A549 (cell line): ENCODE data around the gene COL17A1. TPM values are rescaled to one million over a fixed set of nuclear protein-coding genes. Genes with fewer than 3 reads are reported as not detected.

Source experiments
- ATAC-seq, 2 experiments: fragments of 200-7000 bp in 1 of 2; fragments of >200 bp in 1 of 2; cut with Nextera tagmentation in 1 of 2; cut with Tn5 transposase in 1 of 2; 3 replicates each; pipeline versions ENCODE4 v1.8.0 to v1.9.1; 2018 to 2020; ENCODE audit warnings: mild to moderate bottlenecking in 1 of 2, moderate library complexity in 1 of 2
- CTCF ChIA-PET: fragments of 300-600 bp; sonication (Branson Sonifier 250); formaldehyde crosslinking; extraction: SDS; loops from one replicate; lab custom pipeline; 2021; ENCODE audit warnings: antibody characterized with exemption, inconsistent platforms; lab: Yijun Ruan, JAX
- POLR2A ChIA-PET: fragments of 350-600 bp; formaldehyde crosslinking; extraction: SDS; loops from one replicate; lab custom pipeline; 2021; ENCODE audit warnings: antibody characterized with exemption, inconsistent platforms; lab: Yijun Ruan, JAX
- DNase-seq, 2 experiments: peaks; one replicate each; pipeline versions ENCODE4 v3.0.0 to v3.0.0-alpha.2; 2011 to 2016; ENCODE audit warnings: low read depth in 1 of 2, low spot score in 1 of 2
- FAIRE-seq: peaks from 2 replicates; lab custom pipeline; 2011; peaks lifted over from hg19 to GRCh38; lab: Jason Lieb, UNC
- H3K27ac ChIP-seq, 2 experiments: fragments of >200 bp; sonication (Bioruptor Twin); formaldehyde crosslinking; 3 replicates each; pipeline ENCODE4 v1.5.1; 2016 to 2017
- H3K4me1 ChIP-seq: fragments of >200 bp; sonication (Bioruptor Twin); formaldehyde crosslinking; 3 replicates; pipeline ENCODE4 v1.6.1; 2016
- H3K4me2 ChIP-seq: fragments of >200 bp; sonication (Bioruptor Twin); formaldehyde crosslinking; 3 replicates; pipeline ENCODE4 v1.6.1; 2016
- H3K4me3 ChIP-seq: fragments of >200 bp; sonication (Bioruptor Twin); formaldehyde crosslinking; 3 replicates; pipeline ENCODE4 v1.5.1; 2016
- H3K9me3 ChIP-seq: fragments of >200 bp; sonication (Bioruptor Twin); formaldehyde crosslinking; 3 replicates; pipeline ENCODE4 v1.6.1; 2016
- CEBPB ChIP-seq, 2 experiments: fragments of >200 bp in 1 of 2; sonication (Bioruptor Twin) in 1 of 2; formaldehyde crosslinking in 1 of 2; IDR thresholded peaks; 2 replicates each; pipeline ENCODE4 v1.6.1; 2012 to 2016
- FOSL2 ChIP-seq, 2 experiments: fragments of 450-650 bp in 1 of 2; fragments of >200 bp in 1 of 2; sonication (Bioruptor Twin) in 1 of 2; formaldehyde crosslinking; IDR thresholded peaks; 2 replicates each; pipeline versions ENCODE4 v1.5.0 to v1.6.1; 2016 to 2020; ENCODE audit warnings: mild to moderate bottlenecking in 1 of 2, moderate library complexity in 1 of 2
- HOXB5 ChIP-seq: fragments of 250-450 bp; sonication (Bioruptor Pico); IDR thresholded peaks from 2 replicates; pipeline ENCODE4 v1.5.0; 2020; ENCODE audit warnings: mild to moderate bottlenecking, moderate library complexity
- JUN ChIP-seq, 2 experiments: fragments of >200 bp; sonication (Bioruptor Twin); formaldehyde crosslinking; IDR thresholded peaks; 2 replicates in 1 of 2; 3 replicates in 1 of 2; pipeline ENCODE4 v1.6.1; 2016 to 2017
- JUNB ChIP-seq: fragments of >200 bp; sonication (Bioruptor Twin); formaldehyde crosslinking; IDR thresholded peaks from 2 replicates; pipeline ENCODE4 v1.6.1; 2016
- MAZ ChIP-seq: fragments of 150-350 bp; IDR thresholded peaks from 2 replicates; pipeline ENCODE4 v1.6.1; 2014; ENCODE audit warnings: antibody characterized with exemption, low read depth, low read length, borderline replicate concordance
- RCOR1 ChIP-seq: fragments of 150-350 bp; IDR thresholded peaks from 2 replicates; pipeline ENCODE4 v1.6.1; 2014; ENCODE audit warnings: antibody characterized with exemption, low read length, low read depth
- TP53 ChIP-seq: fragments of 250-450 bp; sonication (Bioruptor Pico); IDR thresholded peaks from 2 replicates; pipeline ENCODE4 v1.5.0; 2021; ENCODE audit warnings: mild to moderate bottlenecking, moderate library complexity
- WGBS: methylation state at CpG from one replicate; pipeline ENCODE4 v1.1.6; 2017; ENCODE audit errors: missing lambda C conversion rate; 5-methylcytosine and 5-hydroxymethylcytosine counted together
- polyA plus RNA-seq, 4 experiments: library from polyadenylated mRNA; depleted of rRNA in 3 of 4; stranded (reverse); fragments of >200 nt; fragmentation: RNase III in 1 of 4; extraction: RNeasy Plus Mini Kit Qiagen cat#74134 plus additional on column Dnase treatment in 1 of 4; gene quantifications; 2 replicates in 3 of 4; 3 replicates in 1 of 4; pipeline ENCODE4 v1.2.3, GENCODE V29; 2011 to 2017
- TF ChIP-seq, protein P1 (sequence below): fragments of 200-600 bp; sonication (generic); IDR thresholded peaks from 2 replicates; pipeline ENCODE4 v1.6.1; 2016; ENCODE audit warnings: antibody characterized with exemption, mild to moderate bottlenecking, moderate library complexity
- TF ChIP-seq, protein P2 (sequence below): IDR thresholded peaks from 2 replicates; pipeline ENCODE4 v1.6.1; 2012
- TF ChIP-seq, protein P3 (sequence below): fragments of 250-450 bp; sonication (Bioruptor Pico); IDR thresholded peaks from 2 replicates; pipeline ENCODE4 v1.5.0; 2021; ENCODE audit warnings: mild to moderate bottlenecking, moderate library complexity, borderline replicate concordance
- TF ChIP-seq, protein P4 (sequence below): IDR thresholded peaks from 2 replicates; pipeline ENCODE4 v1.6.1; 2012; ENCODE audit warnings: low read depth, borderline replicate concordance

The COL17A1 gene
- polyA plus RNA-seq, 2 of the 4 experiments (the other 2 are of a cell fraction): 1.3 to 1.6 TPM

DNA sequence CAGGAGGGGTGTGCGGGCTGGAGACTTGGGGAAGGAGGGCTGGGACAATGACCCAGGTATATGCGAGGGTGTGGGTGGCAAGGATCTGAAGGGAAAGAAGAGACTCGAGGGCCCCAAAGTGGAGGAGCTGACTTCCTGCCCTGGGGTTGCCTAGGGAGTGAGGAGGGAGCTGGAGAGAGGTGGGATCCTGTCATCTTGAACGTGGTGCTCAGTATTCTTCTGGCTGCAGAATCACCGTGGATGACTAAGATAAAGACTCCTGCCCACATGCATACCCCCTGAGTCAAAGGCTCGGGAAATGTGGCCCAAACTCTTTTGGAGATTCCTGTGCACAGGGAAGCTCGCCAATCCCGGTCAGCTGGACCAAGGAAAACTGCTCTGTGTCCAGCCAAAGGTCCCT is 31.2 kb downstream of the COL17A1 start:
- ChIA-PET CTCF (interaction anchor here (1.0 to 12.0 kb wide), 4 partner anchors 8 to 69 kb away, joined by 3 to 114 read pairs (median 16); partner anchors contain the start of gene SFR1), POLR2A (interaction anchor here (4.5 kb wide), 1 partner anchor 68 kb away, joined by 29 read pairs; the partner anchor contains the start of gene SFR1)
- ATAC-seq (peak; percentile 72 to 74), DNase-seq (peak; percentile 36 to 54), FAIRE-seq (no peak)
- no peak overlapping the region for H3K4me3 ChIP-seq
- H3K4me1 ChIP-seq: peaks cover 61% of the 10 kb centered on the region
- WGBS: 36% methylated on average over 7 of the region's 8 CpGs
- peak overlapping the region; percentile 63 to 79 for H3K27ac ChIP-seq
- peak overlapping the region; percentile 39 for H3K4me2 ChIP-seq
- TF ChIP-seq HOXB5 (no peak), RCOR1 (no peak), JUNB (no peak), FOSL2 (IDR thresholded peaks at IDR 0.05) (peak; percentile 41; the same call in 1 of the 2 replicates), FOSL2 (CRISPR knock-in tag; IDR thresholded peaks at IDR 0.05) (peak; percentile 37; the same call in 1 of the 2 replicates)
- TF ChIP-seq, protein P1, sequence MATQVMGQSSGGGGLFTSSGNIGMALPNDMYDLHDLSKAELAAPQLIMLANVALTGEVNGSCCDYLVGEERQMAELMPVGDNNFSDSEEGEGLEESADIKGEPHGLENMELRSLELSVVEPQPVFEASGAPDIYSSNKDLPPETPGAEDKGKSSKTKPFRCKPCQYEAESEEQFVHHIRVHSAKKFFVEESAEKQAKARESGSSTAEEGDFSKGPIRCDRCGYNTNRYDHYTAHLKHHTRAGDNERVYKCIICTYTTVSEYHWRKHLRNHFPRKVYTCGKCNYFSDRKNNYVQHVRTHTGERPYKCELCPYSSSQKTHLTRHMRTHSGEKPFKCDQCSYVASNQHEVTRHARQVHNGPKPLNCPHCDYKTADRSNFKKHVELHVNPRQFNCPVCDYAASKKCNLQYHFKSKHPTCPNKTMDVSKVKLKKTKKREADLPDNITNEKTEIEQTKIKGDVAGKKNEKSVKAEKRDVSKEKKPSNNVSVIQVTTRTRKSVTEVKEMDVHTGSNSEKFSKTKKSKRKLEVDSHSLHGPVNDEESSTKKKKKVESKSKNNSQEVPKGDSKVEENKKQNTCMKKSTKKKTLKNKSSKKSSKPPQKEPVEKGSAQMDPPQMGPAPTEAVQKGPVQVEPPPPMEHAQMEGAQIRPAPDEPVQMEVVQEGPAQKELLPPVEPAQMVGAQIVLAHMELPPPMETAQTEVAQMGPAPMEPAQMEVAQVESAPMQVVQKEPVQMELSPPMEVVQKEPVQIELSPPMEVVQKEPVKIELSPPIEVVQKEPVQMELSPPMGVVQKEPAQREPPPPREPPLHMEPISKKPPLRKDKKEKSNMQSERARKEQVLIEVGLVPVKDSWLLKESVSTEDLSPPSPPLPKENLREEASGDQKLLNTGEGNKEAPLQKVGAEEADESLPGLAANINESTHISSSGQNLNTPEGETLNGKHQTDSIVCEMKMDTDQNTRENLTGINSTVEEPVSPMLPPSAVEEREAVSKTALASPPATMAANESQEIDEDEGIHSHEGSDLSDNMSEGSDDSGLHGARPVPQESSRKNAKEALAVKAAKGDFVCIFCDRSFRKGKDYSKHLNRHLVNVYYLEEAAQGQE: no peak
- TF ChIP-seq, protein P2, sequence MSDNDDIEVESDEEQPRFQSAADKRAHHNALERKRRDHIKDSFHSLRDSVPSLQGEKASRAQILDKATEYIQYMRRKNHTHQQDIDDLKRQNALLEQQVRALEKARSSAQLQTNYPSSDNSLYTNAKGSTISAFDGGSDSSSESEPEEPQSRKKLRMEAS: peak; percentile 58
- no peaks in the 10 kb centered on the region for H3K9me3 ChIP-seq

DNA sequence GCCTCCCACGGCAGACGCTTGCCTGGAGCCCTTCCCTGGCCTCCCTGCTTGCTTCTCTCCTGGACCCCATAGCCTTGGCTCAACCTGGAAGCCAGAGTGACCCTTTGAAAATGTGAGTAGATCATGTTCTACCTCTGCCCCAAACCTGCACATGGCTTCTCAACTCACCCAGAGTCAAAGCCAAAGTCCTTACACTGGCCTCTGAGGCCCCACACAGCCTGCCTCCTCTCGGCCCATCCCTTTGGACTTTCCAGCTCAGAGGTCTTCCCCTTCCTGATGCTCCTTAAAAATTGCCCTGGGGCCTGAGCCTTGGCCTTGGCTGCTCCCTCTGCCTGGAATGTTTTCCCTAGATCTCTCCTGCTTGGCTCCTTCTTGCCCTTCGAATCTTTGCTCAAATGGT is 32.5 kb downstream of the COL17A1 start:
- Histone ChIP-seq H3K27ac (peak overlapping the region; percentile 63 to 79), H3K4me1 (peaks cover 65% of the 10 kb centered on the region), H3K9me3 (no peaks in the 10 kb centered on the region), H3K4me3 (no peak overlapping the region), H3K4me2 (peak overlapping the region; percentile 4; the same call in 1 of the 3 replicates)
- ATAC-seq (no peak), FAIRE-seq (no peak), DNase-seq (no peak)
- POLR2A ChIA-PET: interaction anchor here (4.5 kb wide), 1 partner anchor 69 kb away, joined by 29 read pairs; the partner anchor contains the start of gene SFR1
- TF ChIP-seq RCOR1 (no peak), MAZ (no peak), TP53 (no peak), JUN (IDR thresholded peaks at IDR 0.05) (no peak)
- TF ChIP-seq, protein P3, sequence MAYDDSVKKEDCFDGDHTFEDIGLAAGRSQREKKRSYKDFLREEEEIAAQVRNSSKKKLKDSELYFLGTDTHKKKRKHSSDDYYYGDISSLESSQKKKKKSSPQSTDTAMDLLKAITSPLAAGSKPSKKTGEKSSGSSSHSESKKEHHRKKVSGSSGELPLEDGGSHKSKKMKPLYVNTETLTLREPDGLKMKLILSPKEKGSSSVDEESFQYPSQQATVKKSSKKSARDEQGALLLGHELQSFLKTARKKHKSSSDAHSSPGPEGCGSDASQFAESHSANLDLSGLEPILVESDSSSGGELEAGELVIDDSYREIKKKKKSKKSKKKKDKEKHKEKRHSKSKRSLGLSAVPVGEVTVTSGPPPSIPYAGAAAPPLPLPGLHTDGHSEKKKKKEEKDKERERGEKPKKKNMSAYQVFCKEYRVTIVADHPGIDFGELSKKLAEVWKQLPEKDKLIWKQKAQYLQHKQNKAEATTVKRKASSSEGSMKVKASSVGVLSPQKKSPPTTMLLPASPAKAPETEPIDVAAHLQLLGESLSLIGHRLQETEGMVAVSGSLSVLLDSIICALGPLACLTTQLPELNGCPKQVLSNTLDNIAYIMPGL (CRISPR knock-in tag): no peak
- TF ChIP-seq, protein P4, sequence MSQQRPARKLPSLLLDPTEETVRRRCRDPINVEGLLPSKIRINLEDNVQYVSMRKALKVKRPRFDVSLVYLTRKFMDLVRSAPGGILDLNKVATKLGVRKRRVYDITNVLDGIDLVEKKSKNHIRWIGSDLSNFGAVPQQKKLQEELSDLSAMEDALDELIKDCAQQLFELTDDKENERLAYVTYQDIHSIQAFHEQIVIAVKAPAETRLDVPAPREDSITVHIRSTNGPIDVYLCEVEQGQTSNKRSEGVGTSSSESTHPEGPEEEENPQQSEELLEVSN: no peak
- CTCF ChIA-PET: interaction anchor here (1.0 to 12.0 kb wide), 4 partner anchors 8 to 157 kb away, joined by 3 to 114 read pairs (median 4); partner anchors contain the start of gene SFR1
- WGBS: 89% methylated on average over 4 of the region's 4 CpGs

DNA sequence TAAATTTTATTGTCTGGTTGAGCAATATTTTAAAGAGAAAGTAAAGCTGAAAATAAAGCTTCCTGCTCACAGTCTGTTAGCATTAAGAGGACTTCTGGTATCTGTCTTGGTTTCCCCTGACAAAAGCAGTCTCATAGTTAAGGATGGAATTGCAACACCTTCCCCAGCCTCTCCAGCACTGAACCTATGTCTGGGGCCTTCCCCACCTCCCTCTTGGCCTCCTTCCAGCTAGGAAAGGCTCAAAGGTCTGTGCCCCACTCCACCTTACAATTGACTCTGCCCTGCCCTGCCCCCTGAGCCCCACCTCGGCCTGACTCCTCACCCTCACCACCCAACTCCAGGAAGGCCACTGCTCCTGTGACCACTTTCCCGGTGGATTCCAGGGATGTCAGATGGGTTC is 33.2 kb downstream of the COL17A1 start:
- WGBS: 58% methylated on average over 2 of the region's 2 CpGs
- H3K4me3 ChIP-seq: no peak overlapping the region
- ChIA-PET CTCF (interaction anchor here (0.7 to 12.0 kb wide), 5 partner anchors 16 to 158 kb away, joined by 3 to 114 read pairs (median 4); partner anchors contain the start of gene SFR1), POLR2A (no interaction called here)
- no peaks in the 10 kb centered on the region for H3K9me3 ChIP-seq
- peaks cover 65% of the 10 kb centered on the region for H3K4me1 ChIP-seq
- H3K4me2 ChIP-seq: peak overlapping the region; percentile 37
- H3K27ac ChIP-seq: peak overlapping the region; percentile 63 to 79
- peak in 1 of 2 experiments; percentile 43; a peak in 2 of 4 replicates for TF ChIP-seq CEBPB (IDR thresholded peaks at IDR 0.05)
- TF ChIP-seq, protein P4: no peak
- DNase-seq: peak in 1 of 2 experiments; percentile 40
- FAIRE-seq: no peak
- peak in 1 of 2 experiments; percentile 11; a peak in 3 of 6 replicates for ATAC-seq
